ENCODE data around the gene KATNAL1.

GRCh38 chr13:30222254-30222653, 85.1 kb downstream of the KATNAL1 start:
- TF ChIP-seq TAF1 (IDR thresholded peaks at IDR 0.05; ENCODE audit: borderline replicate concordance, low read depth, low read length) (no peak), EP300 (IDR thresholded peaks at IDR 0.05; ENCODE audit: borderline replicate concordance in 1 of 2, low read depth in 1 of 2, low read length in 1 of 2) (no peak), POLR2AphosphoS5 (IDR thresholded peaks at IDR 0.05; ENCODE audit: low read depth, low read length) (no peak), EZH2phosphoT487 (IDR thresholded peaks at IDR 0.05; ENCODE audit: borderline replicate concordance, low read depth) (no peak)
- TF ChIP-seq, protein P1, sequence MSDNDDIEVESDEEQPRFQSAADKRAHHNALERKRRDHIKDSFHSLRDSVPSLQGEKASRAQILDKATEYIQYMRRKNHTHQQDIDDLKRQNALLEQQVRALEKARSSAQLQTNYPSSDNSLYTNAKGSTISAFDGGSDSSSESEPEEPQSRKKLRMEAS (IDR thresholded peaks at IDR 0.05; ENCODE audit: low read depth), result no peak
- TF ChIP-seq, protein P2, sequence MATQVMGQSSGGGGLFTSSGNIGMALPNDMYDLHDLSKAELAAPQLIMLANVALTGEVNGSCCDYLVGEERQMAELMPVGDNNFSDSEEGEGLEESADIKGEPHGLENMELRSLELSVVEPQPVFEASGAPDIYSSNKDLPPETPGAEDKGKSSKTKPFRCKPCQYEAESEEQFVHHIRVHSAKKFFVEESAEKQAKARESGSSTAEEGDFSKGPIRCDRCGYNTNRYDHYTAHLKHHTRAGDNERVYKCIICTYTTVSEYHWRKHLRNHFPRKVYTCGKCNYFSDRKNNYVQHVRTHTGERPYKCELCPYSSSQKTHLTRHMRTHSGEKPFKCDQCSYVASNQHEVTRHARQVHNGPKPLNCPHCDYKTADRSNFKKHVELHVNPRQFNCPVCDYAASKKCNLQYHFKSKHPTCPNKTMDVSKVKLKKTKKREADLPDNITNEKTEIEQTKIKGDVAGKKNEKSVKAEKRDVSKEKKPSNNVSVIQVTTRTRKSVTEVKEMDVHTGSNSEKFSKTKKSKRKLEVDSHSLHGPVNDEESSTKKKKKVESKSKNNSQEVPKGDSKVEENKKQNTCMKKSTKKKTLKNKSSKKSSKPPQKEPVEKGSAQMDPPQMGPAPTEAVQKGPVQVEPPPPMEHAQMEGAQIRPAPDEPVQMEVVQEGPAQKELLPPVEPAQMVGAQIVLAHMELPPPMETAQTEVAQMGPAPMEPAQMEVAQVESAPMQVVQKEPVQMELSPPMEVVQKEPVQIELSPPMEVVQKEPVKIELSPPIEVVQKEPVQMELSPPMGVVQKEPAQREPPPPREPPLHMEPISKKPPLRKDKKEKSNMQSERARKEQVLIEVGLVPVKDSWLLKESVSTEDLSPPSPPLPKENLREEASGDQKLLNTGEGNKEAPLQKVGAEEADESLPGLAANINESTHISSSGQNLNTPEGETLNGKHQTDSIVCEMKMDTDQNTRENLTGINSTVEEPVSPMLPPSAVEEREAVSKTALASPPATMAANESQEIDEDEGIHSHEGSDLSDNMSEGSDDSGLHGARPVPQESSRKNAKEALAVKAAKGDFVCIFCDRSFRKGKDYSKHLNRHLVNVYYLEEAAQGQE (IDR thresholded peaks at IDR 0.05; ENCODE audit: low read depth, low read length), result no peak
